Upper lobe of right lung (tissue), 1 donor: ENCODE data around the gene IL18R1. TPM values are rescaled to one million over a fixed set of nuclear protein-coding genes. Genes with fewer than 3 reads are reported as not detected.
A peak's percentile ranks its signal among the peaks of the same experiment; 100 is the strongest.

ENCODE experiments used
- ATAC-seq: fragments of 200-7000 bp; cut with Tn5 transposase; one replicate; pipeline ENCODE4 v1.9.1; 2020; ENCODE audit warnings: mild to moderate bottlenecking, moderate library complexity
- DNase-seq: peaks from one replicate; pipeline ENCODE4 v3.0.0-alpha.2; 2020
- H3K27ac ChIP-seq: fragments of 200-600 bp; one replicate; pipeline ENCODE4 v1.8.0; 2022
- H3K27me3 ChIP-seq: fragments of 200-600 bp; one replicate; pipeline ENCODE4 v1.8.0; 2022; ENCODE audit warnings: mild to moderate bottlenecking
- H3K36me3 ChIP-seq: fragments of 200-600 bp; one replicate; pipeline ENCODE4 v1.8.0; 2022
- H3K4me1 ChIP-seq: fragments of 200-600 bp; one replicate; pipeline ENCODE4 v1.8.0; 2022
- H3K4me3 ChIP-seq: fragments of 200-600 bp; one replicate; pipeline ENCODE4 v1.8.0; 2022; ENCODE audit warnings: mild to moderate bottlenecking
- H3K9me3 ChIP-seq: fragments of 200-600 bp; one replicate; pipeline ENCODE4 v1.8.0; 2022
- intact Hi-C: fragments of 100-400 bp; cut with DNase I; formaldehyde crosslinking; loops from one replicate; pipeline ENCODE4 v1.11.0; 2022
- total RNA-seq: library from RNA; stranded (reverse); fragmentation: NEBNext Ultra II Directional; extraction: Animal tissue kit (Norgen Biotek cat#: 25700); gene quantifications from one replicate; pipeline ENCODE4 v1.2.1, GENCODE V29; 2021
- TF ChIP-seq, protein P1 (sequence below): fragments of 200-600 bp; IDR thresholded peaks from one replicate; pipeline ENCODE4 v1.8.0; 2022; ENCODE audit warnings: antibody characterized with exemption
- donor health status: DM: no; HTN: yes; CAD: no; lungs with severe emphysema.

IL18R1 gene
- total RNA-seq, 1 donor from 2014 or later = 26.5 TPM

DNA sequence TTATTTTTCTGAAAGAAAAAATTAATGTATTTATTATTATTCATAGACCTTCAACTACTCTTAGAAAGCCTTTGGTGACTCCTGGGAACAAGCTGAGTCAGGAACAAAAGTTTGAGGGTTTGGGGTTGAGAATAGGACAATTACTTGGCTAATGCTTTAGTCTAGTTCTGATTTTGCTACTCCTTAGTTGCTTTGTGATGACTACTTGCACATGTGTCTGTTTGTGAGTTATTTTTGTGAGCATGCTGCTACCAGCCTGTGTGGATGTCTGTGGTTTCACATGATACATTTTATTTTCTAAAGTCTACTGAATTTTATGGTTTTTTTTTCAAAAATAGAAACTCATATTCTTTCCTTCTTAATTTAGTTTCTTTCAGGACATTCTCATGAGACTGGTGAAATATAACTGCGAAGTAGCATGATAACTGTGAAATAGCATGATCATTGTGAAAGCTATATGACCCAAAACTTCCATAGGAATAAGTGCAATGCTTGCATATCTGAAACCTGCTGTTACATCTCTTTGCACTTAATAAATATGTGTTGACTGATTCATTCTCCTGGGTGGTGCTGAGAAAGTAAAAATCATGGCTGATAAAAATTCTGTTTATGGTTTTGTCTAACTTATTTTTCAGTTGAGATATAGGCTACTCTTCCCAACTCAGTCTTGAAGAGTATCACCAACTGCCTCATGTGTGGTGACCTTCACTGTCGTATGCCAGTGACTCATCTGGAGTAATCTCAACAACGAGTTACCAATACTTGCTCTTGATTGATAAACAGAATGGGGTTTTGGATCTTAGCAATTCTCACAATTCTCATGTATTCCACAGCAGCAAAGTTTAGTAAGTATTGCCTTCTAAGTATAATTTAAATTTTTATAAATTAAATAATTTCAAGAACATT lies 17.9 kb upstream of the IL18R1 start:
- ATAC-seq (no peak), DNase-seq (no peak)
- Histone ChIP-seq H3K4me3 (peak overlapping the region; percentile 2), H3K9me3 (no peaks in the 10 kb centered on the region), H3K27me3 (no peaks in the 10 kb centered on the region), H3K4me1 (peaks cover 4% of the 10 kb centered on the region), H3K36me3 (no peaks in the 10 kb centered on the region), H3K27ac (no peak overlapping the region)
- TF ChIP-seq, protein P1, sequence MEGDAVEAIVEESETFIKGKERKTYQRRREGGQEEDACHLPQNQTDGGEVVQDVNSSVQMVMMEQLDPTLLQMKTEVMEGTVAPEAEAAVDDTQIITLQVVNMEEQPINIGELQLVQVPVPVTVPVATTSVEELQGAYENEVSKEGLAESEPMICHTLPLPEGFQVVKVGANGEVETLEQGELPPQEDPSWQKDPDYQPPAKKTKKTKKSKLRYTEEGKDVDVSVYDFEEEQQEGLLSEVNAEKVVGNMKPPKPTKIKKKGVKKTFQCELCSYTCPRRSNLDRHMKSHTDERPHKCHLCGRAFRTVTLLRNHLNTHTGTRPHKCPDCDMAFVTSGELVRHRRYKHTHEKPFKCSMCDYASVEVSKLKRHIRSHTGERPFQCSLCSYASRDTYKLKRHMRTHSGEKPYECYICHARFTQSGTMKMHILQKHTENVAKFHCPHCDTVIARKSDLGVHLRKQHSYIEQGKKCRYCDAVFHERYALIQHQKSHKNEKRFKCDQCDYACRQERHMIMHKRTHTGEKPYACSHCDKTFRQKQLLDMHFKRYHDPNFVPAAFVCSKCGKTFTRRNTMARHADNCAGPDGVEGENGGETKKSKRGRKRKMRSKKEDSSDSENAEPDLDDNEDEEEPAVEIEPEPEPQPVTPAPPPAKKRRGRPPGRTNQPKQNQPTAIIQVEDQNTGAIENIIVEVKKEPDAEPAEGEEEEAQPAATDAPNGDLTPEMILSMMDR = no peak
- intact Hi-C loops = no loop called here

DNA sequence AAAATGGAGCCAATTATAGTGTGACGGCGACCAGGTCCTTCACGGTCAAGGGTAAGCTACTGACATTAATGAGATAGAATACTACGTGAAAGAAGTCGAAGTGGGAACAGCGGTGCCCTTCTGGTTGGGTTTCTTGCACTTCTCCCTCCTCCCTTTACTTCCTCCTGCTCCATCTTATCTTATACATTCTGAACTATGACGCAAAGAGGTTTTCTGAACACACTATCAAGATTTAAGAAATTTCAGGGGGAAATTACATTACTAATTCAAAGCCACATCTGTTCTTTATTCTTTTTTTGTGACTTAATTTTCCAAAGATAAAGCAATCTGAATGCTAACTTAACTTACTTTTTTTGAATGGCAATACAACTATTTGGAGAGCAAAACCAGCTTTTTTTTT lies 14.8 kb upstream of the IL18R1 start:
- H3K4me1 ChIP-seq = peaks cover 4% of the 10 kb centered on the region
- TF ChIP-seq, protein P1 = no peak
- H3K4me3 ChIP-seq = no peak overlapping the region
- intact Hi-C loops = no loop called here
- H3K36me3 ChIP-seq = no peaks in the 10 kb centered on the region
- H3K27ac ChIP-seq = no peak overlapping the region
- no peaks in the 10 kb centered on the region for H3K9me3 ChIP-seq
- ATAC-seq (no peak), DNase-seq (no peak)
- no peaks in the 10 kb centered on the region for H3K27me3 ChIP-seq

DNA sequence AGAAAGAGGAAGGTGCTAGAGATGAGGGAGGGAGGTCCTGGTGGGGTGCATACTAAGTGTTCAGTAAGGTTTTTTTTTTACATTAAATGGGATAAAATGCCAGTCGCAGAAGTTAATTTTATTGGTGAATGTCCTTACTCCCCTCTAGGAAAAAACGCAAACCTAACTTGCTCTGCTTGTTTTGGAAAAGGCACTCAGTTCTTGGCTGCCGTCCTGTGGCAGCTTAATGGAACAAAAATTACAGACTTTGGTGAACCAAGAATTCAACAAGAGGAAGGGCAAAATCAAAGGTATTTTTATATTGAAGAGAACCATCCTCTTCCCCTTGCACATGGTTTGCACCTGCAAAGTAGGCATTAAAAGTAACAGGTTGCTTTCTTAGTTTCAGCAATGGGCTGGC lies 12.7 kb upstream of the IL18R1 start:
- no peak overlapping the region for H3K27ac ChIP-seq
- no peak for DNase-seq

DNA sequence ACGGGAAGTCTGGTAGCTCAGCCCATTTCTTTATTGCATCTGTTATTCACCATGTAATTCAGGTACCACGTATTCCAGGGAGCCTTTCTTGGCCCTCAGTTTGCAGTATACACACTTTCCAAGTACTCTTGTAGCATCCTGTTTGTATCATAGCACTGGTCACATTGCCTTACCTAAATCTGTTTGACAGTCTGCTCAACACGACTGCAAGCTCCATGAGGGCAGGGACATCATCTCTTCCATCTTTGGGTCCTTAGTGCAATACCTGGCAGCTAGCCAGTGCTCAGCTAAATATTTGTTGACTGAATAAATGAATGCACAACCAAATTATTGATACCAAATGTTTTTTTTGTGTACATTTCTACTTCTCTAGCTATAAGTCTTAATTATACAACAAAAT lies 11.2 kb upstream of the IL18R1 start:
- Histone ChIP-seq H3K36me3 (no peaks in the 10 kb centered on the region), H3K9me3 (no peaks in the 10 kb centered on the region), H3K4me3 (no peak overlapping the region), H3K27ac (no peak overlapping the region), H3K27me3 (no peaks in the 10 kb centered on the region), H3K4me1 (no peaks in the 10 kb centered on the region)
- ATAC-seq (no peak), DNase-seq (no peak)
- intact Hi-C loops = no loop called here
- TF ChIP-seq, protein P1 = no peak

More for the DNA sequence above, 12.7 kb upstream of the IL18R1 start:
- H3K4me3 ChIP-seq = no peak overlapping the region
- H3K4me1 ChIP-seq = no peaks in the 10 kb centered on the region
- intact Hi-C loops = no loop called here
- ATAC-seq = no peak
- H3K36me3 ChIP-seq = no peaks in the 10 kb centered on the region
- TF ChIP-seq, protein P1 = peak; percentile 10
- H3K27me3 ChIP-seq = no peaks in the 10 kb centered on the region
- no peaks in the 10 kb centered on the region for H3K9me3 ChIP-seq

DNA sequence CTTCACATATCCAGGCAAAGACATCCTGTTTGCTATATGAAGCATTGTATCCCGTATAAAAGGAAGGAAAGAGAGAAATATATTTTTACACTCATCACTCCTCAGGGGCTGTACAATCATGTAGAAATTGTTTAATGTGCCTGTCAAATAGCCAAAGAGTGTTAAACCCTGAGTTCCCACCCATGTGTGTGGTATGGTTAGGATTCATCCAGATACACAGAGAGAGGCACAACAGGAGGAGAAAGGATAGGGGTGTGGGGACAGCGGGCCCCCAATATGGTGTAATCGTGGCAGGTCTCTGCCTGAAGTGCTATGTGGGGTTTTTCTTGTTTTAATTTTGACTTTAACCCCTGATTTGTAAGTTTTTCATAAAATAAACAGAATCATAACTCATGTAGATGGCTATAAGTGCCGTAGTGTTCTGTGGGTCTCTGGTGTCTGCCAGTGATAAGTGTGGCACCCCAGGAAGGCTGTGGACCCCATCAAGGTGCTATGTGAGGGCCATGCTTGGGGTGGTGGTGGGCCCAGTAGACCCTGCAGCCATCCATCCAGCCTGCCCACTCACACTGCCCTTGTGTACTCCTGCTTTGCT lies 10.2 kb upstream of the IL18R1 start:
- TF ChIP-seq, protein P1 = no peak
- DNase-seq = no peak
- H3K4me3 ChIP-seq = no peak overlapping the region
- ATAC-seq = no peak
- H3K36me3 ChIP-seq = no peaks in the 10 kb centered on the region
- intact Hi-C loops = no loop called here
- no peak overlapping the region for H3K27ac ChIP-seq
- H3K27me3 ChIP-seq = no peaks in the 10 kb centered on the region
- H3K4me1 ChIP-seq = no peaks in the 10 kb centered on the region
- H3K9me3 ChIP-seq = no peaks in the 10 kb centered on the region
